HG03457 (cell line): Measurements from ENCODE around the gene HIGD1A.
"Not testable (repeated sequence)": the region's sequence is repeated elsewhere in the genome, so short reads cannot be mapped to it uniquely, and the experiment has no call there.

Source experiments
- ATAC-seq: cut with Tn5 transposase; IDR thresholded peaks from one replicate; pipeline ENCODE4 v1.9.1; 2021; ENCODE audit warnings: moderate number of reproducible peaks; ENCODE audit not compliant: unreplicated experiment

The HIGD1A gene

DNA sequence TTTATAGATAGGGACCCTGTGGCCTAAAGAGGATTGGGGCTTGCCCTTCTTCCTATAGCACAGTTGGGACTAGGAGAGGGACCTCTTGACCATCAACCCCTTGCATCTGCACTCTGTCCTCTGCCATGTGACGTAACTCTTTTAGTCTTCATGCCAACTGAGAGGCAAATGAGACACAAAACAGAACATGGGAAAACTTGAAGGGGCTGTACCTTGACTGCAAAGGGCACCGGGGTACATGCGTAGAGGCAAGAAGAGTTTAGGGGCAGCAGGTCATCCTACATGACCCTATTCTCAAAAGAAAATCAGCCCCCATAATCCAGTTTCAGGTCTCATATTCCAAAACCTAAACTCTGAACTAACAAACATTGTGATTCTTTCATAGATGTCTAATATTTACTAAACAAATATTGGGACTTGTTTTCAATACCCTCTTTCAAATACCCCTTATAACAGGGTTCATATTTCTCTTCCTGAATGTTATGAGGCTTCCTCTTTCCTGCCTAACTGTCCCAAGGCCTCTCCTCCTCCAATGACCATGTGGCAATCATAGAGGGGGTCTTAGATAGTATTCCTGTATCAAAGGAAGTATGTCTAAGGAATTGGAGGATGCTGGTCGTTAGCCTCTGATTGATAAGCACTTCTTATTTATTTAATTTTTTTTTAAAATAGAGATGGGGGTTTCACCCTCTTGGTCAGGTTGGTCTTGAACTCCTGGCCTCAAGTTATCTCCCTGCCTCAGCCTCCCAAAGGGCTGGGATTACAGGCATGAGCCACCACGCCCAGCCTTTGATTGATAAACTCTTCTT, 25.5 kb upstream of the HIGD1A start:
- ATAC-seq, result no peak

GRCh38 chr3:42829083-42829627, 24.9 kb upstream of the HIGD1A start:
- ATAC-seq, result no peak

DNA sequence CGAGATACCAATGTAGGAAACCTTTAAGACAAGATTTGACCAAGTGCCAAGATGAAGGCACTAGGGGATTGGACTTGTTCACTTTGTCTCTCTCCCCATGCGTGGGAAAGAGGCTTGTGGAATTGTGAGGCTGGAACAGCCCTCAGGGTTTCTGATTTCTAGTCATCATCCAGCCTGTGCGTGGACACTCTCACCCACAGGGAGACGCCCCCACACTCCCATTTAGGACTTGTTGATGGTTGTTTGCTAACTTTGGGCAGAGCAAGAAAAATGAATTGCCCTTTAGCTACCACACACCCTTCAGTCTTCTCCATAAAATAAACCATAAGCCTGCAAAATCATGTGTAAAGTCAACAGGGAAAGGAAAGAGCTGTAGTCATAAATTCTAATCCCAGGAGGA, 23.4 kb upstream of the HIGD1A start:
- ATAC-seq, result no peak

DNA sequence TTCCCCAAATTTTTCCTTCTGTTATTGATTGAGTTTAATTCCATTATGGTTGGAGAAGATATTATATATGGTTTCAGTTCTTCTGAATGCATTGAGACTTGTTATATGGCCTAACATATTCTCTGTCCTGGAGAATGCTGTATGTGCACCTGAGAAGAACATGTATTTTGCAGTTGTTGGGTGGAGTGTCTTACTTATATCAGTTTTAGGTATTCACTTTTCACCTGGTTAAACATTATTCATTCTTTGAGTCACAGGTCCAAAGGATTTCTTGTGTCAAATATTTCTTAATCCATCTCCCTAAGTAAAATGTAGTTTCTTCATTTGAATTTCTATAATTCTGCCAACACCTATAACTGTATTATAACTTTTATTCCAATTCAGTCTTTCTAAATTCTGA, 22.7 kb upstream of the HIGD1A start:
- no peak for ATAC-seq

- ATAC-seq, result no peak
Measured at GRCh38 chr3:42826141-42826540, 21.9 kb upstream of the HIGD1A start.

DNA sequence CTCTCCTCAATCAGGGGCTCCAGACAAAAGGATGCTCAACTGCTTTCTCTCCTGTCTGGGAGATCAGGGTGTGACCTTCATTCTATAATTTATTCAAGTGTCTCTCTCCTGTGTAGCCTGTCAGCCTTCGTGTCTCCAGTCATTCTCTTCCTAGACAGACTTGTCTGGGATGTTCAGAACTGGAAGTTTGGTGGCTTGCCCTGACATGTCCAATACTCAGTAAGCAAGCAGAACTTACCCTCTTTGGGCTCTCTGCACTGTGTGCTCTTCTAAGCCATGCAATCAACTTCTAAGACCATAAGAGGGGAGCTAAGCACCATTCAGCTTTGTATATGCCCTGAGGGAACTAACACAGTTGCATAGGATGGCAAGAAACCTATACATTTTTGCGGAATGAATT, 19.1 kb upstream of the HIGD1A start:
- ATAC-seq, result no peak

DNA sequence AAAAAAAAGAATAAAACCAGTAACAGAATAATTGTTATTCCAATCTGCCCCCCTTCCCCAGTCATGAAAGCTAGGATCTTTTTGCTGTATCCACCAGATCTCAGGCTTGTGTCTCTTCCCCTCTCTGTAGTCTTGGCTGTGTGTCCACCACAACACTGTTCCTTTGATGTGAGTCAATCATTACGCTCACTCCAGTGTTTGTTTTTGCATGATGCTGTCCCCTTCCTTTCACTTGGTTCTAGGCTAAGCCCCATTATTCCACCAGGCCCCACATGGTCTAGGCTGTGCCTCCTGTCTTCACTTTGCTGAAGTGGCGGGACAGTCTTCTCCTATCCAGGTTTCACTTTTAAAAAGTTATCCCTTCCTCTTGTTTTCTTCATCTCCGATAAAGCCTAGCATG, 18.5 kb upstream of the HIGD1A start:
- no peak for ATAC-seq

GRCh38 chr3:42820746-42821051, 16.4 kb upstream of the HIGD1A start:
- ATAC-seq, result no peak

DNA sequence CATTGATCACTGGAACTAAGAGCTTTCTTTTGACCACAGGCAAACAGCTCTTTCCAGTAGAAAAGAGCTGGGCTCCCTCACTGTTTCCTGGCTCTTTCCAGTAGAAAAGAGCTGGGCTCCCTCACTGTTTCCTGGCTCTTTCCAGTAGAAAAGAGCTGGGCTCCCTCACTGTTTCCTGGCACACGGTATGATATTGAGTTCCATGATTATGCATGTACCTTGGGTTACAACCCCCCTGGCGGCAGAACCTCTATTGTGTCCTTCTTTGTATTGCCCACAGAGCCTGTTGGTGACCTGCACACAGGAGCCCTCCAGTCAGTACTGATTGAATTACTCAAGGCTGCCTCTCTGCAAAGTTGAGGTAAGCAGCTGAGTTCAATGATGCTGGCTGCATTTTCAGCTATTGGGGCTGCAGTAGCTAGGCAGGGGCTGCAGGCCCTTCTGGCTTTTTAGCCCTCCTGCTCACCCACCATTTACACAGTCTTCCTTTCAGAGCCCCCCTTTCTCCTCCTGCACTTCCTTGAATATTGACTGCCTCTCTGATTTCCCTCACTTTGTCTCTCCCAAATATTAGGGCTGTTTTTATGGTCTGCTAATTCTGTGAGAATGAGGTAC, 15.2 kb upstream of the HIGD1A start:
- ATAC-seq, result no peak

DNA sequence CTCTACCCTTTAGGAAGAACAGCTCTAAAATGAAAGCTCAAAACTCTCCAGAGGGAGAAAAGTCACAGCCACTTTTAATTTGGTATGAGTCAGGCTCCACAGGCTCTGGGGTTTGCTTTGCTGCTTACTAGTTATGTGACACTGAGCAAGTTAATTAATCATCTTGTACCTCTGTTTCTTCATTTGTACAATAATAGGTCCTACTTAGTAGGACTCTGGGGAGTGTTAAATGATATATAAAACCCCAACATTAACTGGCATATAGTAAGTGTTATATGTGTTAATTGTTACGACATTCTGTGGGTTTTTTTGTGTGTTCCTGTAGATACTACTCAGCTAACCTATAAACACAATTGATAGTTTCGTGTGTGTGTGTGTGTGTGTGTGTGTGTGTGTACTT, 11.5 kb upstream of the HIGD1A start:
- no peak for ATAC-seq

GRCh38 chr3:42814914-42815507, 10.7 kb upstream of the HIGD1A start:
- no peak for ATAC-seq

DNA sequence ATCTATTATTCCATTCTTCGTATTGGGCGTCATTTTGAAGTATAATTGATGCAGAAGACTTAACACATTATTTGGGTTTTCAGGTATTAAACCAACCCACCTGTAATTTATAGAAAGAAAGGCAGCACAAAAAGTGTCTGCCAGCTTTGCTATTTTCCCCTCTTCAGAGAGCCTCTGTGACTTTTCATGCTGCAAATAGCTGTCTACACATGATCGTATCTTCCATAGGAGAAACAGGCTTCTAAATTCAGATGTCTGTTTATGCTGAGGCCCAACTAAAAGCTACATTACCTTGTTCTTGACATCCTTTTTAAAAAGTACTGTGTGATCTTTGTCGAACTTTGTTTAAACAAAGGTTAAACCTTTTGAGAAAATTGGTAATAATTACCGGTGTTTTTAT, 10.0 kb upstream of the HIGD1A start:
- no peak for ATAC-seq

GRCh38 chr3:42811118-42811883, 7.0 kb upstream of the HIGD1A start:
- ATAC-seq, result not testable (repeated sequence)

DNA sequence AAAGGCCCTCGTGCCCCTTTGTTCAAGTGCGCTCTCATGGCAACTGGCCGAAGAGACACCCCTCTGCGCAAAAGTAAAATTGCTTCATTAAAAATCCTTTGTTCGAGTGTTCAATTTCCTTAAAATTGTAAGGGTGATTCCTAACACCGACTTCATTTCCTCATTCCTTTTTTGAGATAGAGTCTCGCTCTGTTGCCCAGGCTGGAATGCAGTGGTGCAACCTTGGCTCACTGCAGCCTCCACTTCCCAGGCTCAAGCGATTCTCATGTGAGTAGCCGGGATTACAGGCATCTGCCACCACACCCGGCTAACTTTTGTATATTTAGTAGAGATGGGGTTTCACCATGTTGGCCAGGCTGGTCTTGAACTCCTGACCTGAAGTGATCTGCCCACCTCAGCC, 6.4 kb upstream of the HIGD1A start:
- not testable (repeated sequence) for ATAC-seq

GRCh38 chr3:42809202-42809601, 4.9 kb upstream of the HIGD1A start, which contains the start of gene ACKR2:
Gene ACKR2, plus strand, starts transcription at chr3:42809445. Its CDS starts 55,058 bp downstream, at chr3:42864503.
- ATAC-seq, result no peak

DNA sequence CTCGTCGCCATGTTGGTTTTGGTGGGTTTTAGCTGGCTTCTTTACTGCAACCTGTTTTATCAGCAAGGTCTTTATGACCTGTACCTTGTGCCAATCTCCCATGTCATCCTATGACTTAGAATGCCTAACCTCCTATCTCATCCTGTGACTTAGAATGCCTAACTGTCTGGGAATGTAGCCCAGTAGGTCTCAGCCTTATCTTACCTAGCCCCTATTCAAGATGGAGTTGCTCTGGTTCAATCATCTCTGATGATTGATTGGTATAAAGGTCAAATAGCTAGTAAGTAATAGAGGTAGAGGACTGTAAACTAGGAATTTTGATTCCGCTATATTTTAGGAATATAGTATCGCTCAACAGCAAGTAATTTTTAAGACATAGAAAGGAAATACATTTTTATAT, 3.6 kb upstream of the HIGD1A start:
- no peak for ATAC-seq

DNA sequence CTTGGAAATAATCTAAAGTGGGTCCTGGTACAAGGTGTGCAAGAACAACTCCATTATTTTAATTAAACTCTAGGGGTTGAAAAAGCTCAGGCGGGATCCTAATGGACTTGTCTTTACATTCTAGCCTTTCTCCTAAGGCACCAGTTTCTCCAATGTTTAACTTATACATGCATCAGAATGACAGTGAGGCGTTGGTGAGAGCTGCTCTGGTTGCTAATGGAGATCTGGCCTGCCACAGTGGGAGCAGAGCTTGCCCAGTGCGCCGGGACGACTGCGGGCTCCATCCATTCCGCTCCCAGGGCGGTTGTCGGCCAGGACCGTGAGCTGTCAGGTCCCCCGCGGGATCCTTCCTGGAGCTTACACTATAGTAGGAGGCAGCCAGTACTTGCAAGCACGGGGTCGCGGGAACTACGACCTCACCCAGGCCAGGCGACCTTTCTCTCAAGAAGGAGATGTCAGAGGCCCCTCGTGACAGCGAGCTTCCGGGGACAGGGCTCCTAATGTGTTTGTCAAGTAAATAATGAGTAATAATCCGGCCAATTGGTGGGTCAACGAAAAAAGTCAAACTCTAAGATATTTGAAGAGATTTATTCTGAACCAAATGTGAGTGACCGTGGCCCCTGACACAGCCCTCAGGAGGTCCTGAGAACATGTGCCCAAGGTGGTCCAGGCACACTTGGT, 991 bp upstream of the HIGD1A start:
- no peak for ATAC-seq

- ATAC-seq, result peak; percentile 17
Measured at GRCh38 chr3:42804831-42805132, 492 bp upstream of the HIGD1A start.

- ATAC-seq, result peak; percentile 17
Measured at GRCh38 chr3:42803414-42804105, 730 bp downstream of the HIGD1A start.

DNA sequence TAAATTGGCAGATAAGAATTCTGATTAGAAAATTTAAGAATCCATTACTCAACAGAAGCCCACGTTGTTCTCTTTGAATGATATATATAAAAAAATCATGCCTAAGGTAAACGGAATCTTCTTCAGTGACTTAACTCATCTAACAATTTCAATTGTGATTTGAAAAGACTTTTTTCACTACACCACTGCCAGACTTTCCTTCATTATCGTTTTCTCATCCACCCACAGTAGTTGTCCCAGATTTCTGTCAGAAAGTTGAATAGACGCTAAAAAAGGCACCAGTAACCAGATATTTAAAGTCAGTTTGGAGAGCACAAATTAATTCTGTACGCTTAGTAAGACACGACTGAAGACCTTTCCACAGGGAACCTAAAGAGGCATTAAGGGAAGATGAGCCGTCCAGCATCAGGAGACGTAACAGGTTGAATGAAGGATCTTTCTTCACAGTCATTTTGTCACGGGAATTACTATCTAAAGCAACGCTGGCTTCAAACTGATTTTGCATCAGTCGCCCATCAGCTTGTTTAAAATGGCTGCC, 1.3 kb downstream of the HIGD1A start:
- ATAC-seq, result no peak
